BJ (cell line): ENCODE data around the gene TEX29. TPM values are rescaled to one million over a fixed set of nuclear protein-coding genes. Genes with fewer than 3 reads are reported as not detected.

Source experiments
- CTCF ChIA-PET: fragments of 350-600 bp; formaldehyde crosslinking; extraction: SDS; loops from one replicate; lab custom pipeline; 2021; ENCODE audit warnings: antibody characterized with exemption, inconsistent platforms; lab: Yijun Ruan, JAX
- POLR2A ChIA-PET: fragments of 300-600 bp; sonication (Branson Sonifier 250); formaldehyde crosslinking; extraction: SDS; loops from one replicate; lab custom pipeline; 2021; ENCODE audit warnings: antibody characterized with exemption; lab: Charles Lee
- DNase-seq: peaks from one replicate; pipeline ENCODE4 v3.0.0-alpha.2; 2011; ENCODE audit warnings: low read depth
- H3K27me3 ChIP-seq: 2 replicates; pipeline ENCODE4 v1.6.0; 2011; ENCODE audit warnings: low read length; ENCODE audit not compliant: control insufficient read depth, insufficient read depth
- H3K36me3 ChIP-seq: 2 replicates; pipeline ENCODE4 v1.5.1; 2011; ENCODE audit warnings: low read length; ENCODE audit not compliant: control insufficient read depth, insufficient read depth
- H3K4me3 ChIP-seq: 2 replicates; pipeline ENCODE4 v1.5.1; 2011; ENCODE audit warnings: low read depth, mild to moderate bottlenecking, control low read depth, low read length
- polyA plus RNA-seq: library from polyadenylated mRNA; depleted of rRNA; stranded (reverse); fragments of >200 nt; gene quantifications from 2 replicates; pipeline ENCODE4 v1.2.3, GENCODE V29; 2011
- TF ChIP-seq, protein P1 (sequence below): IDR thresholded peaks from 2 replicates; pipeline ENCODE4 v1.5.1; 2011; ENCODE audit warnings: low read depth, mild to moderate bottlenecking, control low read depth, inconsistent platforms, low read length, moderate library complexity; ENCODE audit not compliant: insufficient read depth

Gene TEX29
- polyA plus RNA-seq, 1 experiment: 0.17 TPM

DNA sequence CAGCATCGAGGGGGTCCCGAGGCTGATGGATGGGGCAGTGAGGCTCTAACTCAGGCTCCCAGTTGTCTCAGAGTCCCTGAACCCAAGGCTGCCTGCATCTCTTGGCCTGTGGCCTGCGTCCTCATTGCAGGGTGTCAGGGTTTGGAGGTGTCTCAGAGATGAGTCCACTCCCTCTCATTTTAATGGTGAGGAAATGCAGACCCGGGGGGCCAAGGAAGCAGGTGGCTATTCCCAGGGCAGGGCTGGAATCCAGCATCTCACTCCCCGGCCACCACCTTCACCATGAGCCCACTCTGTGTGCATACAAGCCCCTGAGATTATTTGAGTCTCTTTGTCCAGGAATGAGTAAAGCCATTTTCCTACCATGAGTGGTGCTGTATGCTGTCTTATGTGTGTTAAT is 21.4 kb downstream of the TEX29 start:
- Histone ChIP-seq H3K4me3 (no peak overlapping the region), H3K36me3 (no peaks in the 10 kb centered on the region), H3K27me3 (no peaks in the 10 kb centered on the region)
- DNase-seq: no peak
- ChIA-PET CTCF (no interaction called here), POLR2A (no interaction called here)
- TF ChIP-seq, protein P1, sequence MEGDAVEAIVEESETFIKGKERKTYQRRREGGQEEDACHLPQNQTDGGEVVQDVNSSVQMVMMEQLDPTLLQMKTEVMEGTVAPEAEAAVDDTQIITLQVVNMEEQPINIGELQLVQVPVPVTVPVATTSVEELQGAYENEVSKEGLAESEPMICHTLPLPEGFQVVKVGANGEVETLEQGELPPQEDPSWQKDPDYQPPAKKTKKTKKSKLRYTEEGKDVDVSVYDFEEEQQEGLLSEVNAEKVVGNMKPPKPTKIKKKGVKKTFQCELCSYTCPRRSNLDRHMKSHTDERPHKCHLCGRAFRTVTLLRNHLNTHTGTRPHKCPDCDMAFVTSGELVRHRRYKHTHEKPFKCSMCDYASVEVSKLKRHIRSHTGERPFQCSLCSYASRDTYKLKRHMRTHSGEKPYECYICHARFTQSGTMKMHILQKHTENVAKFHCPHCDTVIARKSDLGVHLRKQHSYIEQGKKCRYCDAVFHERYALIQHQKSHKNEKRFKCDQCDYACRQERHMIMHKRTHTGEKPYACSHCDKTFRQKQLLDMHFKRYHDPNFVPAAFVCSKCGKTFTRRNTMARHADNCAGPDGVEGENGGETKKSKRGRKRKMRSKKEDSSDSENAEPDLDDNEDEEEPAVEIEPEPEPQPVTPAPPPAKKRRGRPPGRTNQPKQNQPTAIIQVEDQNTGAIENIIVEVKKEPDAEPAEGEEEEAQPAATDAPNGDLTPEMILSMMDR: no peak

DNA sequence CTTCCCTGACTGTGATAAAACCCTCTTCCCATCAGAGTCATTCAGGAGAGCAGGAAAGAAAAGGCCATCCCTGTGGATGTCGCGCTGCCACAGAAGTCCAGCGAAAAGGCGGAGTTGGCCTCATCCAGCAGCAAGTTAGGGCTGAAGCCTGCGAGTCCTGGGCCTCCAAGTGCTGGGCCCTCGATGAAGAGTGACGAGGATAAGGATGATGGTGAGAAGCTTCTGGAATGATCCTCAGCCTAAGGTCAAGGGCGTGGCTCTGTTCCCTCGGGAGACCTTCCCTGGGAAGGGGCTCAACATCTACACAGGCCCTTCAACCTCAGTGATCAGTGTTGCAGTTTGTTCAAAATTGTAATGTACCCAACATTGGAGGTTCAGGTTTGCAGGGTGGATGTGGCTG is 22.3 kb downstream of the TEX29 start:
- ChIA-PET POLR2A (no interaction called here), CTCF (no interaction called here)
- DNase-seq: no peak
- TF ChIP-seq, protein P1: no peak
- no peaks in the 10 kb centered on the region for H3K27me3 ChIP-seq
- no peak overlapping the region for H3K4me3 ChIP-seq
- no peaks in the 10 kb centered on the region for H3K36me3 ChIP-seq

DNA sequence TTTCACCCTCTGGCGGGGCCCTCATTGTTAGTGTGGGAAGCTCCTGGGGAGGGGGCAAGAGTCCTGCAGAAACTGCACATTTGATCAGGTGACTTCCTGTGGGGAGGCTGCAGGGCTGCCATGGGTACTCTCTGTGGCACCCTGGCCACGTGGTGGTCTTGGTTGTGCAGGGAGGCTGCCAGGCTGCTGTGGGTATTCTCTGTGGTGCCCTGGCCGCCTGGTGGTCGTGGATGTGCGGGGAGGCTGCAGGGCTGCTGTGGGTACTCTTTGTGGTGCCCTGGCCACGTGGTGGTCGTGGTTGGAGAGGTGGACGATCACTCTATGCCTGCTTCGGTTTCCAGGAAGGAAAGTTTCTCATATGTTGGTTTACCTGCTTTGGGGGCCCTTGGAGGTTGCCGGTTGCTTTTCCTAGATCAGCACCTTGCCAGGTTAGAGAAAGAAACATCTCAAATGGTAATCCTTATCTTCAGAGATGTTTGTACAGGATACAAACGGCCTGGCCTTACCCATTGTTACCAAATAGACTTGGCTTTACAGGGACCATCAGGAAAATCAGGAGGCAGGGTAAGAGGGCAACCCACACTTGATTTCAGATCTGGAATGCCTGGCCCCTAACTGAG is 22.9 kb downstream of the TEX29 start:
- ChIA-PET POLR2A (no interaction called here), CTCF (no interaction called here)
- no peak overlapping the region for H3K4me3 ChIP-seq
- TF ChIP-seq, protein P1: no peak
- H3K36me3 ChIP-seq: no peaks in the 10 kb centered on the region
- no peaks in the 10 kb centered on the region for H3K27me3 ChIP-seq
- DNase-seq: no peak

DNA sequence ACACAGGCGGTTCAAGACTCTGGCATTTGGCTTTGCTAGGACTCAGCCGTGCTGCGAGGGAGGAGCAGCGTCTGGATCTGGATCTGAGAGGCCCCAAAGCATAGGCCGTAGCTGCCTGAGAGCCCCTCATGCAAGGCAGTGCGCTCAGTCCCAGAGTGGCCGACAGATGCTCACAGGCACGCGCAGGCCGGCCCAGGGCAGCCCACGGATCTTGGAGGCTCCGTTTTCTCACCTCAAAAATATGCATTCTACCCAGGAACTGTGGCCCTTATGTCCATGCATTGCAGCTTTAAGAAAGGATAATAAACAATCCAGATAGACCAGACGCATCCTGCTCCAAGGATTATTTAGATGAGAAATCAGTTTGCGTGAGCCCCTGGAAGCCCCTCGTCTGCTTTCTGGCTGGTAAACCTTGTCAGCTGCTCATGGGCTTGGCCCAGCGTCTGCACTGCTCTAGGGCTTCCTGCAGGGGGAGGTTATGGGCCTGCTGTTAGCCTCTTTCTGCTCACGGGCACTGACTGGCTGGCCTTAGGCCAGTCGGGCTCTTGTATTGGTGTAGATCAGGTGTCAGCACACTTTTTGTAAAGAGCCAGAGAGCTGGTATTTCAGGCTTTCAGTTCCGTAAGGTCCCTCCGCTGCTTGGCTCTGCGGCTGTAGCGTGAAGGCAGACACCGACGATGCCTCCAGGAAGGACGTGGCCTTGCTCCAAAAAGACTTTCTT is 24.2 kb downstream of the TEX29 start:
- no peaks in the 10 kb centered on the region for H3K36me3 ChIP-seq
- no peaks in the 10 kb centered on the region for H3K27me3 ChIP-seq
- no peak for DNase-seq
- H3K4me3 ChIP-seq: no peak overlapping the region
- POLR2A ChIA-PET: interaction anchor here (0.6 kb wide), 1 partner anchor 1192 kb away, joined by 3 read pairs; no protein-coding TSS in a partner anchor
- CTCF ChIA-PET: interaction anchor here (0.5 to 1.6 kb wide), 7 partner anchors 12 to 277 kb away, joined by 3 to 4 read pairs (median 3); no protein-coding TSS in a partner anchor
- TF ChIP-seq, protein P1: peak; percentile 70

DNA sequence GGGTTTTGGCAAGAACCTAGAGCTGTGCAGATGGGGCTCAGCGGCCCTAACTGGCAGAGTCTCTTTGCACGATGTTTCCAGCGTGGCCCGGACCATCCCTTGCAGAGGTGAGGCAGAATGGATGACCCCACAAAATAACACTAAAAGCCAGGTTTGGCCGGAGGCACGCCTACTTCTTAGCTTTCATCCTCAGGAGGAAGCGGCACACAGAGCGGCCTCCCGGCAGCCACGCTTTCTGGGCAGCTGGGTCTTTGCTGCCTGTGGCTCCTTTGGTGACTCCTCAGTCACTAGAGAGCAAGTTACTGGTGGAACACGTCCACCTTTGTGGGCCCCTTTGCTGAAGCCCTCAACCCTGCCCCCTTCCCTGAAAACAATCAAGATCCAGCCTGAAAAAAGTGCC is 25.2 kb downstream of the TEX29 start:
- ChIA-PET CTCF (interaction anchor here (0.9 to 1.6 kb wide), 2 partner anchors 84 to 278 kb away, joined by 3 to 4 read pairs; no protein-coding TSS in a partner anchor), POLR2A (no interaction called here)
- Histone ChIP-seq H3K36me3 (no peaks in the 10 kb centered on the region), H3K4me3 (no peak overlapping the region), H3K27me3 (no peaks in the 10 kb centered on the region)
- TF ChIP-seq, protein P1: no peak
- no peak for DNase-seq
